Measurements from ENCODE around the gene DVL3.

GRCh38 chr3:184193991-184194539 lies 38.9 kb downstream of the DVL3 start:
- TF ChIP-seq CTCF (IDR thresholded peaks at IDR 0.05) (no peak), POLR2A (IDR thresholded peaks at IDR 0.05) (no peak)

All from esophagus squamous epithelium (tissue), 4 donors.